NCI-H2171 (cell line): ENCODE measurements around the gene HPCA.
"Not testable (repeated sequence)": the region's sequence is repeated elsewhere in the genome, so short reads cannot be mapped to it uniquely, and the experiment has no call there.

Experiments
- DNase-seq: peaks from one replicate; lab custom pipeline; 2025; lab: John Stamatoyannopoulos, UW

HPCA gene

GRCh38 chr1:32902535-32902920, 16.2 kb downstream of the HPCA start:
- no peak for DNase-seq

DNA sequence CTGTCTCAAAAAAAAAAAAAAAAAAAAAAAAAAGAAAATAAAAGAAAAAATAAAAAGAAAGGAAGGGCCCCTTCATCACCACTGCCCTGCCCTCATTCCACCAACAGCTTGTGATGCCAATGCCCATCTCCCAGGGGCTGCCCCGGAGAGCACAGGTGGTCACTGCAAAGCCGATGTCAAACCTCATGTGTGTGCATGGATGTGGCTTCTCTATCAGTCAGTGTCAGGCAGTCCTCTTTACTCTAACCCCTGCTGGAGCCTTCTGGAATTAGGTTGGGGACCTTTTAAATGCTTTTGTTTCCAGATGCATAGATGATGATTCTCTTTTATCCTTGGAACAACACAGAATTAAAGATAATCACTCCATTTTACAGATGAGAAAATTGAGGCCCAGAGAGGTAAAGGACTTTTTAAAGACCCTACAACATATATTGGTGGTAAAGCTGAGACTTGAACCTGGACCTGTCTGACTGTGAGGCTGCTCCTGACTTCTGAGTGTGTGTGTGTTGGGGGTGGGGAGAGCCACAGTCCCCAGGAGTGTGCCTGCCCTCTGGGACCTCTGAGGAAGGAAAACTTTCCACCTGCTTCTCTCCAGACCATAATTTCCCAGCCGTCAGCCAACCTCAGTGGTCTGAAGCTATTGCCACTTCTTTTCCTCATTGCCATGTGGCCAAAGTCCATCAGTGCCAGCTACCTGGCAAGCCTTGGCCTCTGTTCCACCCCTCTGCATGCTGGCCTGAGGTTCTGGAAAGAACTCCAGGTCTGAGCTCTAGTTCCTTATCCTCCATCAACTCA, 17.9 kb downstream of the HPCA start:
- DNase-seq, result no peak

- no peak for DNase-seq
Measured at GRCh38 chr1:32904797-32905196, 18.5 kb downstream of the HPCA start.

DNA sequence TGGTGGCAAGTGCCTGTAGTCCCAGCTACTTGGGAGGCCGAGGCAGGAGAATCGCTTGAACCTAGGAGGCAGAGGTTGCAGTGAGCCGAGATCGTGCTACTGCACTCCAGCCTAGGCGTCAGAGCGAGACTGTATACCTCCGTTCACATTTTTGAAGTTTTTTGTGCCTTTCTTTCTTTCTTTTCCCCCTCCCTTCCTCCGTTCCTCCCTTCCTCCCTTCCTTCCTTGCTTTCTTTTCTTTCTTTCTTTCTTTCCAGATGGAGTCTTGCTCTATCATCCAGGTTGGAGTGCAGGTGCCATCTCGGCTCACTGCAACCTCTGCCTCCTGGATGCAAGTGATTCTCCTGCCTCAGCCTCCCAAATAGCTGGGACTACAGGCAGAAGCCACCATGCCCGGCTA, 19.3 kb downstream of the HPCA start:
- DNase-seq, result not testable (repeated sequence)

DNA sequence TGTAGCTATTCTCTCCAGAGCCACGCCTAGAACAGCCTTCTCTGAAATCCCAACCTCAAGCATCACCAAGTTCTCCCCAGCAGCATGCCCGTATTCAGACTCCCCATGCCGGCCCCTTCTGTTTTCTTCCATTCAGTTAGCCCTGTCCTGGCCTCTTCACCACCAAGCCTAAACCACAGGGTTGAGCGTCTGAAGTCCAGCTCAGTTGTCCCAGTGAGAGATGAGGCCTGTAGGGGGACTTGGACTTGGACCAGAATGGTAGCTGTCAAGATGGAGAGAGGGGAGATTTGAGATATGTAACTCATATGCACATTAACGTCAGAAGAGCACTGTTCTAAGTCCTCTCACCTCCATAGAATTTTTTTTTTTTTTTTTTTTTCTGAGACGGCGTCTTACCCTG, 20.4 kb downstream of the HPCA start:
- no peak for DNase-seq

DNA sequence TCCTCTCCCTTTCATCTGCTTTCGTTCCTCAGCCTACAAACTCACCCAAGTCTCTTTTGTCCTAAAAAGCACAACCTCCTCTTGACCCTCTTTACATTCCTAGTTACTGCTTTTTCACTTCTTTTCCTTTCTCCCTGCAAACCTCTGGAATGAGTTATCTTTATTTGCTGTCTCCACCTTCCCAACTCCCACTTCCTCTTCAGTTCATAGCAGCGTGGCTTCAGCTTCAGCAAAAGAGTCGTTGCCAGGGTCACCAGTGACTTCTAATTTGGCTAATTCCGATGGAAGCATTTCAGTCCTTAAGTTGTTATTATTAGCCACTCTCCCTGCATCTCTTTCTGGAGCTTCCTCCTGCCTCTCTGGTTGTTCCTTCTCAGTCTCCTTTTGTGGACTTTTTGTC, 21.1 kb downstream of the HPCA start:
- DNase-seq, result no peak

DNA sequence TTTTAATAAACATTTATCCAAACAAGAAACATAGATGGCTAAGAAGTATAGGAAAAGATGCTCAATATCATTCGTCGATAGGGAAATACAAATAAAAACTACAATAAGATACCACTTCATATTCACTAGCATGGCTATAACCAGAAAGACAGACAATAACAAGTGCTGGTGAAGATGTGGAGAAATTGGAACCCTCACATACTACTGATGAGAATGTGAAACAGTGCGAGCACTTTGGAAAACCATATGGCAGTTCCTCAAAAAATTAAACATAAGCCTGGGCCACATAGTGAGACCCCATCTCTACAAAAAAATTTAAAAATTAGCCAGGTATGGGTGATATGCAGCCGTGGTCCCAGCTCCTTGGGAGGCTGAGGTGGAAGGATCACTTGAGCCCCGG, 24.0 kb downstream of the HPCA start:
- no peak for DNase-seq

GRCh38 chr1:32915766-32916706, 29.7 kb downstream of the HPCA start:
- no peak for DNase-seq

GRCh38 chr1:32917521-32917920, 31.2 kb downstream of the HPCA start:
- no peak for DNase-seq

- no peak for DNase-seq
Measured at GRCh38 chr1:32918179-32918578, 31.9 kb downstream of the HPCA start.

DNA sequence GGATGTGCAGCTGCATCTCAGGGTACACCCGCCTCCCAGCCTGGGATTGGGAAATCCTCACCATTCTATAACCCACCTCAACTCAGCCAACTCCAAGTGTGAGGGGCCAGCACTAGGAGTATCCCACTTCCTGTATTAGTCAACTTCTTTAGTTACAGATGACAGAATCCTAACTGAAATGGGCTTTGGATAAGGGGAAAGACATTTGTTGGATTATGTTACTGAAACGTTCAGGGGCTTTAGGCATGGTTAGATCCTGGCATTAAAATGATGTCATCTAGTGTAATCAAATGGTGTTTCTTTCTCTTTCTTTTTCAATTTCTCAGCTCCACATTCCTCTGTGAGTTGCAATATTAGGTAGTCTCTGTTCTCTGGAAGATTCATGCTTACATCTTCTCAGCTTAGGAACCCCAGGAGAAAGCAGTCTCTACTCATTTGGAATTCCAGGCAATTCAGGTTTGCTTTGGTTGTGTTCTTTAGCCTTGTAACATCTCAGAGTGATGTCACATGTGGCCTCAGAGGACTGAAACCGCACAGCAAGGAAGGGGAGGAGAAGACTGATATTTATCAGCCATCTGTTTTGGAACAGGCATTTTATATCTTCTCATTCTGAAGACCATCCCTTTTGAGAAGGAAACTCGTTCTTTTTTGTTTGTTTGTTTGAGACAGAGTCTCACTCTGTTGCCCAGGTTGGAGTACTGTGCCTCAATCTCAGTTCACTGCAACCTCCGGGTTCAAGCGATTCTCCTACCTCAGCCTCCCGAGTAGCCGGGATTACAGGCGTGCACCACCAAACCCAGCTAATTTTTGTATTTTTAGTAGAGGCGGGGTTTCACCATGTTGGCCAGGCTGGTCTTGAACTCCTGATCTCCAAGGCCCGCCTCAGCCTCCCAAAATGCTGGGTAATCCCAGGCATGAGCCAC, 33.8 kb downstream of the HPCA start:
- DNase-seq, result no peak

DNA sequence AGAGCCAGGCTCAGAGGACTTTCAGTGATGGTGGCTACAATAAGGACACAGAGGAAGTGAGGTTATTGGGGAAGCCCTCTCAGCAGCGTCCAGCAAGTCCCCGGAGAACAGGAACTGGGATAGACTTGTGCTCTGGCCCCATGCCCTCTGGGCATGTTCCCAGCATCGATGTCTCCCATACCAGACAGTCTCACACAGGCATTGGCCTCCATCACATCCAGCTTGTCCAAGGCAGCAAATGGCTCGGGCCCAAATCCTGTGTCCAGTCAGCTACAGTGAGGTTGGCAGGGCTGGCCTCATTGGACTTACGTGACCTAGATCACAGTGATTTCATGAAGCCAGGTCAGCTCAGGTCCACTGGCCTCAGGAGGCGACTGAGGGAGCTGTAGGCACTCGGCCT, 34.5 kb downstream of the HPCA start:
- DNase-seq, result no peak

DNA sequence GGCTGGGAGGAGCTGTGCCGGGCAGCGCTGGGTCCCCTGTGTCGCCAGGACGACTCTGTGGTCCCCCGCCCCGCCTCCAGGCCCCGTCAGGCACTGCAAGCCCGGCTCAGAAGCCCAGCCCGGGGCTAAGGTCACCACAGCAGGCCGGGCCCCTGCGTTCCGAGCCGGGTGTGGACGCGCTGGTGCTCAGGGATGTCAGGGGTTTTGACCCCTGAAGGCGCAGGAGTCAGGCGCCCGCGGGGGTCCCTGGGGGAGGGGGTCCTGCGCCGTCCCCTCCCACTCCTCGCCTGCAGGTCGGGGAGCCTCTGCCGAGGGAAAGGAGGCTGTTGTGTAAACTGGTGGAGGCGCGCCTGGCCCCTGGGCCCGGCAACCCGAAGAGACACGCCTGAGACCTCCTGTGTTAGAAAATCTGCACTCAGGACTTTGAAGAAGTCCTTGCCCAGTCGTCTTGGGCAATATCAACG, 38.6 kb downstream of the HPCA start:
- DNase-seq, result no peak

GRCh38 chr1:32925403-32926162, 39.3 kb downstream of the HPCA start:
- DNase-seq, result no peak

DNA sequence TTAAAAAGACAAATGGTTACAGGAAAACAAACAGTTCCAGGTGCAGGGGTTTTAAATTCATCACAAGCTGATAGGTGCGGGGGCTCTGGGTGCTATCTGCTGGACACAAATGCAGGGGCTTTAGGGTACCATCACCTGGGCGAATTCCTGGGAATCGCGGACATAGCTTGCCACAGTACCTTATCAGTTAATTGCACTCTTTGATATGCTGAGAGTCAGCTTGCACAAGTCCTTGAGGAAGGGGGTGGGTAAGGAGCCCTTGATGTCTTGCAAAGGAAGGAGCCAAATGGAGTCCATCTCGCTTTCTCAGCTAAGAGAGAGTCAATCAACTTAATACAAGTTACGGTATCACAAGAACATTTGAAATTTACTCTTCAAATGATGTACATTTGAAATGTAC, 40.3 kb downstream of the HPCA start:
- no peak for DNase-seq

GRCh38 chr1:32927441-32927840, 41.1 kb downstream of the HPCA start:
- no peak for DNase-seq

DNA sequence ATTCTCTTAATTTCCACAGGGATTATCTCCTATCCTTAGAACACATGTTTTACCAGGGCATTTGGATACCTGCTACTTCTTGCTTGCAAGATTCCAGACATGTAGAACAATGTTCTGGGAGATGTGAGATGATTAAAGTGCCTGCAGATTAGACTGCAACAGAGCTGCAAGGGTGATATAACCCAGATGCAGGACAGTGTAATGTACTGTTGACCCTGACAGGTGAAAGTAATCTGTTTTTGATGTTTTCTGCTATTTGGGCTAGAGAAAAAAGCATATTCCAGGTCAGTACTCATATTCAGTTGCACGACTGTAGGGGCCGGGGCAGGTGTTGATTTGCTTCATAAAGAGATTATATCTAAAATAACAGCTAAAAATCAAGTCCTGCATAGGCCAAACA, 42.0 kb downstream of the HPCA start:
- no peak for DNase-seq

DNA sequence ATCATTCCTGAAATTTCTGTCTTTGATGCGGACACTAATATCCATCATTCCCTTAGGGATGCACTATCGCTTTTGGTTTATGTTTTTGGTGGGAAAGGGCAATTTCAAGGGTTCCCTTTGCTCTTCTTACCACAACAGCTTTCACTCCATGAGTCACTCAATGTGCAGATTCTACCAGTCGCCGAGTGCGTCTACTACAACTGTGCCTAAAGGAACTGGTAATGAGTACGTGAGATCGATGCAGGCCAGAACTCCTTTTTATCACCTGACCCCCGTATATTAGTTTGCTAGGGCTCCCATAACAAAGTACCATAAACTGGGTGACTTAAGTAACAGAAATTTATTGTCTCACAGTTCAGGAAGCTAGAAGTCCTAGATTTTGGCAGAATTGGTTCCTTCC, 42.4 kb downstream of the HPCA start:
- no peak for DNase-seq

DNA sequence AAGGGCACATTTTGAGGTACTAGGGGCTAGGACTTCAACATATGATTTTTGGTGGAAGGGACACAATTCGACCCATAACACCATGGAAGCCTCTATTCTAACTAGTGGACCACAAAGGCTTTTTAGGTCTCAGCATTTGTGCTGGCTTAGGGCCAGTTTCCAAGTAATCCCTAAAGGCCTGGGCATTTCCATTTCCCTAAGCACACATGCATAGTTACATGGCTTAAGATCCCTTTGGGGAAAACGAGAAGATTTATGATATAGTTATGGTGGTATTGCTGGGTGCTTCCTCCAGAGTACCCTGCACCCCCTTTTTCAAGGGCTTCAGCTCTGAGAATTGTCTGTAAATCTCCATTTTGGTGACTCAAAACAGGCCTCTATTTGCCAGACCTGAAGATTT, 43.1 kb downstream of the HPCA start:
- DNase-seq, result no peak

DNA sequence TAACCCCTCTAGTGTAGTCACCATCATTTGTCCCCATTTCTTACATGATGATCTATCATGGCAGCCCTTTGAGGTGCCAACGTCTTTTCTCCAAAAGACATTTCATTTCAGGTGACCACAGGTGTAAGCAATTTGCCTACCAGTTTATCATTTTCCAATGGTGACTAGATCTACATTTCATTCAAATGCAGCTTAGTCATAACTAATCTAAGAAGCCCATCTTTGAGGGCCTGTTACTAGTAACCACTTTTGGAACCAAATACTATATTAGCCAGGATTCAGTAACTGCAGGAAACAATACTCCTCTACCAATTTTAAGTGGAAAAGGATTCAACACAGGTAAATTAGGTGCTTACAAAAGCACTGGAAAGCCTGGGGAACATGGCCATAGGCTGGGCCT, 45.5 kb downstream of the HPCA start:
- DNase-seq, result no peak

DNA sequence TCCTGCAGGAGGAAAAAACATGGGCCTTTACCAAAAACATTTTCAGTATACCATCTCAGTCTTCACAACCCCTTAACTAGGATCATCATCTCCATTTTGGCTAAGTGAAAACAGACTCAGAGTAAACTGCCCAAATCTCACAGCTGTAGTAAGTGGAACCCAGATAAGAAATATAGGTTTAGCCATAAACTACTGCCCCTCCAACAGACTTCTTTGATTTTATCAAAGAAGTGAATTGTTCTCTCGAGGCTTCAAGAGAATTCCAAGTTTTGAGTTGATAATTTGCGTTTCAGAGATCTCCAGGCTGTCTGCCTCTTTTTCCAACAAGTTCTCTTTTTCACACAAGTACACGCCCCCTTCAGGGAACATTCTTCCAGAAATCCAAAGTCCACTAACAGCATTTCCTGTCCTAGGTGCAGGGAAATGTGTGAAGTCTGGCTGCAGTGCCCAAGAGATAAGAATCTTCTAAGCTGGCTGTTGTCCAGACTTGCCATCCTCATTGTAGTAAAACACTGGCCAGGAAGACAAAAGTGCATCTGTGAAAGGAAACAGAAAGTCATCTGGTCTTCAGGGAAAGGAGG, 47.5 kb downstream of the HPCA start:
- DNase-seq, result no peak
